ENCODE data around the gene TMEM256. TPM values are rescaled to one million over a fixed set of nuclear protein-coding genes. Genes with fewer than 3 reads are reported as not detected.

Gene TMEM256
- total RNA-seq, 2 experiments from 2014 or later = 73.2 to 77.0 TPM

DNA sequence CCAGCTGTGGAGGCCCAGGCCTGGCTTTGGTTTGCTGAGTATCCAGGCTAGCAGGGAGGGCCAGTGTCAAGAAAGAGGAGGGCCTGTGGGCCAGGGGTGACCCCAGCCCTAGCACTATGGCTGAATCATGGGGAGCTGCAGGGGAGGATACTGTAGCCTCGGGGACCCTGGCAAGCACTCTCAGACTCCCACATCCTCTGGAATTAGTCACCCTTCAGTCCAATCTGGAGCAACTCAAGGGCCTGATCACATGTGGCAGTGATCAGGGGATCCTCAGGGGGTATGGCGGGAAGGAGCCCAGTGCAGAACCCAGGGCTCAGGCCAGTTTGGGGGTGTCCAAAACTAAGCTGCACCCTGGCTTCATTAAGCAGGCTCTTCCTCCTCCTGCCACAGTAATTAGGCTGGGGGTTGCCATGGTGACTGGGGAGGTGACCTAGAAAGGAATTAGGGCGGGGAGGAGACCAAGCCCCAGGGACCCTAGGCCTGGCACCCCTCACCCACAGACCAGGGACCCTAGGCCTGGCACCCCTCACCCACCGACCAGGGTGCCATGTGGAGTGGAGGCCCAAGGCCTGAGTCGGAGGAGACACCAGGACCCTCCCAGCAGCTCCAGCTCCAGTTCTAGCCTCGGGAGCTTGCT is 9.6 kb upstream of the TMEM256 start:
- Mint-ChIP-seq H3K36me3 (ENCODE audit: low read depth) (no peaks in the 10 kb centered on the region), H3K4me1 (peaks cover 4% of the 10 kb centered on the region), H3K27ac (no peak overlapping the region), H3K9me3 (no peaks in the 10 kb centered on the region), H3K27me3 (peaks cover 5% of the 10 kb centered on the region), H3K4me3 (no peak overlapping the region)
- ChIA-PET CTCF (interaction anchor here (1.0 to 1.2 kb wide), 2 partner anchors 10 to 22 kb away, joined by 3 read pairs; partner anchors contain the start of genes TMEM102 and TMEM256), POLR2A (interaction anchor here (0.6 to 0.8 kb wide), 2 partner anchors 9 to 22 kb away, joined by 3 read pairs; partner anchors contain the start of gene TMEM256)
- DNase-seq = no peak

DNA sequence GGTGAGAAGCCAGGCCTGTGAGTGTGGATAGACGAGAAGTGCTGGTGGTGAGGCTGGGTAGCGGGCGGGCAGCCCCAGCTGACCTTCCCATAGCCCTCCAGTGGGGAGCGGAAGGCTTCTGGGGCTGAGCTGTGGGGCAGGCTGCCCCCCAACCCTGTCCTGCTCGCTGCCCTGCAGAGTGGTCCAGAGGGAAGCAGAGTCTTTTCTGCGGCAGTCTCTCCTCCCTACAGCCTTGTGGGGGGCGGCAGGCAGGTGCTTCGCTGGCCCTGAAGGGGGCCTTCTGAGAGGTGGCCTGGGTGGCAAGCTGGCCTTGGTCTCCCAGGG is 7.5 kb upstream of the TMEM256 start:
- H3K9me3 Mint-ChIP-seq = no peaks in the 10 kb centered on the region
- POLR2A ChIA-PET = interaction anchor here (1.1 kb wide), 1 partner anchor 13 kb away, joined by 3 read pairs; no protein-coding TSS in a partner anchor
- no peak overlapping the region for H3K27ac Mint-ChIP-seq
- H3K27me3 Mint-ChIP-seq = peaks cover 9% of the 10 kb centered on the region
- no peak overlapping the region for H3K4me3 Mint-ChIP-seq
- H3K4me1 Mint-ChIP-seq = peaks cover 9% of the 10 kb centered on the region
- CTCF ChIA-PET = no interaction called here
- H3K36me3 Mint-ChIP-seq (ENCODE audit: low read depth) = no peaks in the 10 kb centered on the region
- no peak for DNase-seq

DNA sequence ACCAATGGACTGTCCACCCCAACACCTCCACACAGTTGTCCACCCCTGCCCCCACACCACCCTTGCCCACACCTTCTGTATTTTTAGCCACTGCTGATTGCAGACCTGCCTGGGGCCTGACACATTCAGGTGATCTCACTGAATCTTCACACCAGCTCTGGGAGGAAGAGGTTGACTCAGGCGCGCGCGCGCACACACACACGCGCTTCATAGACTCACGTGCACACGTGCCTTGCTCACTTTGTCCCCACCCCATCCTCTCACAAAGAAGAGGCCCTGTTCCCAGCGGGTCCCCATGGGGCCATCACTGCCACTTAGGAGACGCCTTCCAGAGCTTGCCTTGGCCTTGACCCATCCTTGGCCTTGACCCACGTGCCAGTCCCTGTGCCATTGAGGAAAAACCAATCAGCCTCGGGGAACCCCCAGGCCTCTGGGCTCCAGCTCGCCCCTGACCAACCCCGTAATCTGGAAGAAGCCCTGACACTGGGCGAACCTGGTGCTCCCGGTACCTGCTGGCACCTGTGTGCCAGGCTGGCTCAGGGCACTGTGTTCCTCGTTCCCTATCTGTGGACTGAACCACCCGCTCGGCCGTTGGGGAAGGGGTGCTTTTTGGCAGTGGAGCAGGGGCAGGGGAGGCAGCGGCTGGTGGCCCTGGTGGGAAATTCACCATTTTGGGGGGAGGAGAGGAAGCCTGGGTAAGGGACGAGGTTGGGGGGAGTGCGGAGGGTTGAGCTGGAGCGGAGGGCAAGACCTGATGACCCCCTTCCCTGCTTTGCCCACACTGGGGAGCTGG is 6.9 kb upstream of the TMEM256 start:
- Mint-ChIP-seq H3K27me3 (peaks cover 14% of the 10 kb centered on the region), H3K4me3 (no peak overlapping the region), H3K9me3 (no peaks in the 10 kb centered on the region), H3K36me3 (ENCODE audit: low read depth) (no peaks in the 10 kb centered on the region), H3K27ac (no peak overlapping the region), H3K4me1 (peaks cover 10% of the 10 kb centered on the region)
- ChIA-PET POLR2A (interaction anchor here (1.1 kb wide), 1 partner anchor 13 kb away, joined by 3 read pairs; no protein-coding TSS in a partner anchor), CTCF (no interaction called here)
- DNase-seq = no peak

DNA sequence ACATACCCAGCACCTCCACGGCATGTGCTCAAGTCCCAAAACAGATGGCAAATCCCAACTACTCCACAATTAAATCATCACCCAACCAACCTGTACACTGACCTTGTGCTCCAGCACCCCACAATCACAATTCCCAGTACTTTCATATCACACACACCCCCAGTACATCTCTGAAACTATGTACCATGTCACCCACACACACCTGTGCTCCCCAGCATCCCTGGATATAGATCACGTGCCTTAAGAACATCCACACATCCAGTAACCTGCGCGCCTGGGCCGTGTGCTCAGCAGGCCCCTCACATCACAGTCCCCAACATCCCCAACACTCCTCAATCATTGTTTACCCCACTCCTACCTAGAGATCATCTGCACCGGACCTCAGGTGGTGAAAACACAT is 5.8 kb upstream of the TMEM256 start:
- ChIA-PET POLR2A (interaction anchor here (0.9 kb wide), 1 partner anchor 15 kb away, joined by 4 read pairs; the partner anchor contains the start of gene SPEM2), CTCF (no interaction called here)

DNA sequence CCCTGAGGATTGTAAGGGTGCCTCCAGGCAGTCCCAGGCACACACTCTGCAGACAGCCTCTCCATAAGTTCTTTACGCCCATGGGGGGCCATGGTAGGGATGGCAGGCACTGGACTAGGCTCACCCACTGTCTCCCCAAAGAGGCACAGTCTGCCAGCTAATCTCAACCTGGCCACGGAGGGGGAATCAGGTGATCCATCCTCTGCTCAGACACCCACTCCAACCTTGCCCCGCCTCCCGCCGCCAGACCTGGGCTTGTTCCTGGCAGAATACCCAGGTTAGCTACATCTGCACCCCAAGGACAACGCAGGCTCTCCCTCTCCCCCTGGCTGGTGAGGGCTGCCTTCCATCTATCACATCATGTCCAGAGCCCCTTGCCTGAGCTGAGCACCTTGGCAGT is 5.0 kb upstream of the TMEM256 start:
- DNase-seq = no peak
- no peaks in the 10 kb centered on the region for H3K36me3 Mint-ChIP-seq (ENCODE audit: low read depth)
- no peak overlapping the region for H3K4me3 Mint-ChIP-seq
- no peaks in the 10 kb centered on the region for H3K9me3 Mint-ChIP-seq
- H3K4me1 Mint-ChIP-seq = peaks cover 14% of the 10 kb centered on the region
- H3K27ac Mint-ChIP-seq = no peak overlapping the region
- peaks cover 19% of the 10 kb centered on the region for H3K27me3 Mint-ChIP-seq
- CTCF ChIA-PET = interaction anchor here (0.6 kb wide), 1 partner anchor 27 kb away, joined by 4 read pairs; no protein-coding TSS in a partner anchor
- POLR2A ChIA-PET = no interaction called here

More for the DNA sequence above, 5.8 kb upstream of the TMEM256 start:
- DNase-seq = no peak
- H3K9me3 Mint-ChIP-seq = no peaks in the 10 kb centered on the region
- peaks cover 14% of the 10 kb centered on the region for H3K4me1 Mint-ChIP-seq
- H3K4me3 Mint-ChIP-seq = no peak overlapping the region
- H3K36me3 Mint-ChIP-seq (ENCODE audit: low read depth) = no peaks in the 10 kb centered on the region
- peaks cover 19% of the 10 kb centered on the region for H3K27me3 Mint-ChIP-seq
- H3K27ac Mint-ChIP-seq = no peak overlapping the region

DNA sequence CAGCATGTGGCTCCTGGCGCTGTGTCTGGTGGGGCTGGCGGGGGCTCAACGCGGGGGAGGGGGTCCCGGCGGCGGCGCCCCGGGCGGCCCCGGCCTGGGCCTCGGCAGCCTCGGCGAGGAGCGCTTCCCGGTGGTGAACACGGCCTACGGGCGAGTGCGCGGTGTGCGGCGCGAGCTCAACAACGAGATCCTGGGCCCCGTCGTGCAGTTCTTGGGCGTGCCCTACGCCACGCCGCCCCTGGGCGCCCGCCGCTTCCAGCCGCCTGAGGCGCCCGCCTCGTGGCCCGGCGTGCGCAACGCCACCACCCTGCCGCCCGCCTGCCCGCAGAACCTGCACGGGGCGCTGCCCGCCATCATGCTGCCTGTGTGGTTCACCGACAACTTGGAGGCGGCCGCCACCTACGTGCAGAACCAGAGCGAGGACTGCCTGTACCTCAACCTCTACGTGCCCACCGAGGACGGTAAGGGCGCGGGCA is 4.4 kb upstream of the TMEM256 start:
- ChIA-PET POLR2A (no interaction called here), CTCF (interaction anchor here (0.6 to 1.7 kb wide), 2 partner anchors 26 to 28 kb away, joined by 4 read pairs; no protein-coding TSS in a partner anchor)
- Mint-ChIP-seq H3K27ac (no peak overlapping the region), H3K27me3 (peaks cover 19% of the 10 kb centered on the region), H3K4me3 (no peak overlapping the region), H3K9me3 (no peaks in the 10 kb centered on the region), H3K4me1 (peaks cover 15% of the 10 kb centered on the region), H3K36me3 (ENCODE audit: low read depth) (no peaks in the 10 kb centered on the region)
- peak; percentile 38 for DNase-seq

DNA sequence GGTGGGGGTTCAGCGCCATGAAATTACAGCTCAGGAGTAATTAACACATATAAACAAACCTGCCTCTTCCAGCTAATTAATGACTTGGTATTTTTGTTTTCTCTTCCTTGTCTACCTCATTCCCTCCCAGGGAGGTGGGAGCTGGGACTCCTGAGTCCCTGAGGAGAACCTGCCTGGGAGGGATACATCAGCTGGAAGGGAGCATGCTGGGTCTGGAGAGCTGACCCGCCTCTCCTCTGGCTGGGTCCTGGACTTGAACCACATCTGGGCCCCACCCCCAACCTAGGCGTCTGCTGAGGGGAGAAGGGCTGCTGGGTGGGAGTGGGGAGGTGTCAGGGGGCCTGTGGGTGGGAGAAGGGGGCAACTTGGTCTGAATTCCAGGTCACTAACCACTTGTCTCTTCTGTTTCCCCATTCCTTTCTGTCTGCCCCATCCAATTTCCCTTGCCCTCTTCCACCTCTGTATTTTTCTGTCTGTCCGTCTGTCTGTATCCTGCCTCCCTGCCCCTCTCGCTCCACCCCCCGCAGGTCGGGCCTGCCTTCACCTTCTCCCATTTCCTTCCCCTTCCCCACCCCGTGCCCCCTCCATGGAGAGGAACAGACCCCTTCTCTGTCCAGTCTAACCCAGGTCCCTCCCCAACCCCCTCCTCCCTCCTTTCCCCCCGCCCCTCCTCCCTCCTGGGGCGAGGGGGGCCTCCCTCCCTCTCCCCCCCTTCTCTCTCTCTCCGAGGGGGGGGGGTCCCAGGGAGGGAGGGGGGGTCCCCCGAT is 3.8 kb upstream of the TMEM256 start, which contains the start of gene NLGN2:
Gene NLGN2 (plus strand): TSS at position 361 of the 767 bp plus-strand sequence. CDS start 411 bp downstream, outside the sequence.
- CTCF ChIA-PET = interaction anchor here (1.7 kb wide), 1 partner anchor 29 kb away, joined by 4 read pairs; no protein-coding TSS in a partner anchor
- no peak for DNase-seq
- Mint-ChIP-seq H3K27me3 (peaks cover 19% of the 10 kb centered on the region), H3K4me3 (no peak within 1 kb of the TSS), H3K4me1 (peaks cover 21% of the 10 kb centered on the region), H3K9me3 (no peaks in the 10 kb centered on the region), H3K27ac (no peak within 1 kb of the TSS), H3K36me3 (ENCODE audit: low read depth) (no peaks in the 10 kb centered on the region)
- POLR2A ChIA-PET = no interaction called here

DNA sequence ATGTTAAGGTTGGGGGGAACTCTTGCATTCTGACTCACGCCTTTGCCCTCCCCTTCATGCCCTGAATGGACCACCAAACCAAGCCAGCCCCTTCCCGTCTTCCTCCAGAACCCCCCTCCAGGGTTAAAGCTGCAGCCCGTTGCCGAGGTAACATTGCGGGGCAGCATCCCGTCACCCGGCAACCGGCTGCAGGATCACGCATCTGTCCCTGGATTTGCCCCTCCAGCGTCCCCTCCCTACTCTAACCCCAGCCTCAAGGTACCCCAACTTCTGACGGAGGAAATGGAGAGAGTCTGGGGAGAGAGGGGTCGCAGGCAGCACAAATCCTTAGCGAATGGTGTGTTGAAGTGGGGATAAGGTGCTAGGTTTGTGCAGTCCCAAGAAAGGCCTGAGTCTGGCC is 3.2 kb upstream of the TMEM256 start:
- no peak for DNase-seq
- H3K4me1 Mint-ChIP-seq = peaks cover 21% of the 10 kb centered on the region
- no peaks in the 10 kb centered on the region for H3K9me3 Mint-ChIP-seq
- POLR2A ChIA-PET = no interaction called here
- H3K27ac Mint-ChIP-seq = no peak overlapping the region
- CTCF ChIA-PET = interaction anchor here (1.7 kb wide), 1 partner anchor 30 kb away, joined by 4 read pairs; no protein-coding TSS in a partner anchor
- H3K36me3 Mint-ChIP-seq (ENCODE audit: low read depth) = no peaks in the 10 kb centered on the region
- no peak overlapping the region for H3K4me3 Mint-ChIP-seq
- peaks cover 19% of the 10 kb centered on the region for H3K27me3 Mint-ChIP-seq

DNA sequence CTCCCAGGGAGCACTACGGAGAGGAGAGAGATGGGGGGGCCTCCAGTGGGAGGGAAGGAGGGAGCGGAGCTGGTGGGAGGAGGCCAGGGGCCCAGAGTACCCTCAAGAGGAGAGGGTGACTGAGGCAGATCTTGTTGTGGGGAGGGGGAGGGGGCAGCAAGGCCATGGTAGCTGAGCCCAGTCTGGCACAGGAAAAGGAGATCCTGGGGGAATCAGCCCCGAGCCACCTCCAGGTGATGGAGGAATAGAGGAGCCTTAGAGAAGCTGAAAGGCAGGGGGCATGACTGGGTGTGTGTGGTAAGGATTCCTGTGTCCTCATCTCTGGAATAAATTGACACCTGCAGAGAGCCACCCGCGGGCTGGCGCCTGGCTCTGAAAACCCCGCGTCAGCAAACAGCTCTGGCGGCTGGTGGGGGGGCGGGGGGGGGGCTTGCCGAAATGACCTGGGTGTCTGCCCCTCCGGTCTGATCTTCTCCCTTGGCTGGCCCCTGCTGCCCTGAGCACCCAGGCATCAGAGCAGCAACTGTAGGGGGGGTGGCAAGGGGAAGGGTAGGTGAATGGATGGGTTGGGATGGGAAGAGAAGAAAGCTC is 2.4 kb upstream of the TMEM256 start:
- H3K4me1 Mint-ChIP-seq = peaks cover 24% of the 10 kb centered on the region
- H3K27me3 Mint-ChIP-seq = peaks cover 19% of the 10 kb centered on the region
- peak overlapping the region; percentile 46 for H3K4me3 Mint-ChIP-seq
- POLR2A ChIA-PET = no interaction called here
- H3K36me3 Mint-ChIP-seq (ENCODE audit: low read depth) = peaks cover 4% of the 10 kb centered on the region
- no peak for DNase-seq
- H3K27ac Mint-ChIP-seq = no peak overlapping the region
- CTCF ChIA-PET = interaction anchor here (1.7 kb wide), 1 partner anchor 30 kb away, joined by 4 read pairs; no protein-coding TSS in a partner anchor
- no peaks in the 10 kb centered on the region for H3K9me3 Mint-ChIP-seq

DNA sequence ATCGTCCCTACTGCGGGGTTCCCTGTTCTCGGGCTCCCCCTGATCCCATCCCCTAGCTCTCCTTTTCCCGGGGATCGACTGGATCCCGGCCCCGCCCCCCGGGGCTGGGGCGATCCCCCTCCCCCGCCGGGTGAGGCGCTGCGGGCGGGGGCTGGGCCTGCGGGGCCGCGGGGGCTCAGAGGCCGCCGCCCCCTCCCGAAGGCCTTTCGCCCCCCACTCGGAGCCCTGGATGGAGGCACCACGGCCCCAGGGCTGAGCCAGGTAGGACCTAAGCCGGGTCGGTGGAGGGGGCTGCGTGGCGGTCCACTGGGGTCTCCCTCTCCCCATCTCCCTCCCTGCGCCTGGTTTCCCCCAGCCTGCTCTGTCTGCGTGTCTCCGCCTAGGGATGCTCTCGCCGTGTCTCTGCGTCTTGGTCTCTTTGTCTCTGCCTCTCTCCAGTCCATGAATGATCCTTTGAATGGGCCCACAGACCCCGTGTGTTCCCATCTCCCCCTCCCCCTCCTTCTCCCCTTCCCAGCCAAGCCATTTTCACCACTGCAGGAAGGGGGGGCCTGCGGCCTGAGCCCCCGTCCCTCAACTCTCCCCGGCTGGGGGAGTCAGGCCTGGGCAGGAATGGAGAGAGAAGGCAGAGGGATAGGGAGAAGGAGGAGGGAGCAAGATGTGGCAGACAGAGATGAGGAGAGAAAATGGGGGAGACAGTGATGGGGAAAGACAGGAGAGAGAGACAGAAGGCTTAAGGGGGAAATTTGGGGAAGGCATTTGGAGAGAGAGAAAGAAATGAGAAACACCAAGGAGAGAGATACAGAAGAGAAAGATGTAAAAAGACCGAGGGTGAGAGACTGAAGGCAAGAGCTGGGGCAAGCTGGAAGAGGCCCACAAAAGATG is 1.7 kb upstream of the TMEM256 start:
- Mint-ChIP-seq H3K4me1 (peaks cover 24% of the 10 kb centered on the region), H3K36me3 (ENCODE audit: low read depth) (peaks cover 4% of the 10 kb centered on the region), H3K9me3 (no peaks in the 10 kb centered on the region), H3K4me3 (peak overlapping the region; percentile 75), H3K27me3 (peaks cover 19% of the 10 kb centered on the region), H3K27ac (no peak overlapping the region)
- POLR2A ChIA-PET = interaction anchor here (1.3 to 2.9 kb wide), 3 partner anchors 69 to 178 kb away, joined by 3 to 10 read pairs (median 6); partner anchors contain the start of genes ACAP1, MPDU1 and POLR2A
- CTCF ChIA-PET = no interaction called here
- DNase-seq = no peak

DNA sequence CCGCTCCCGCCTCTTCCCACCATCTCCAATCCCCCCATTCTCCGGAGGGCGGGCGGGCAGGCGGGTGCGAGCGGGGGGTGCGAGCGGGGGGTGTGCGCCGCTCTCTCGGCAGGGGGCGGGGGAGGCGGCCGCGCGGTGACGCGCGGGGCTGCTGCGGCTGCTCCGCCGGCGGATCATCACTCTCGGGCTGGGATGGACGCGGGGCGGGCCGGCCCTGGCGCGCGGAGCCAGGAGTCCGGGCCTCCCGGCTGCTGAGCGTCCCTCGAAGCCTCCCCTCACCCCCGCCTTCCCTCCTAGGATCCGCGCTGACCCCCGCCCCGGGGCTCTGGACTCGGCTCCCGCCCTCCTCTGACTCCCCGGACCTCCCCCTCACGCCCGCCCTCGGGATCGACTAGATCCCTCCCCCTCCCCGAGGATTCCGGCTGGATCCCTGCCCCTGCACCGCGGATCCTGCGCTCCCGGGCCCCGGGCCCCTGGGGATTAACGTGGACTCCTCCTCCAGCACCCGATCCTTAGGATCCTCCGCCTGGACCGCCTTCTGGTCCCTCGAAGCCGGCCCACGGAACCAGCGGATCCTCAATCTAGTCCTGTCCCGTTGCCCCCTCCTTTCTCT is 946 bp upstream of the TMEM256 start:
- Mint-ChIP-seq H3K27ac (peak overlapping the region; percentile 91), H3K4me1 (peaks cover 25% of the 10 kb centered on the region), H3K36me3 (ENCODE audit: low read depth) (peaks cover 4% of the 10 kb centered on the region), H3K9me3 (no peaks in the 10 kb centered on the region), H3K4me3 (peak overlapping the region; percentile 95), H3K27me3 (peaks cover 19% of the 10 kb centered on the region)
- CTCF ChIA-PET = interaction anchor here (0.8 to 3.4 kb wide), 4 partner anchors 16 to 184 kb away, joined by 3 to 18 read pairs (median 5); partner anchors contain the start of gene TMEM102
- no peak for DNase-seq
- POLR2A ChIA-PET = interaction anchor here (0.8 to 3.0 kb wide), 14 partner anchors 9 to 282 kb away, joined by 3 to 24 read pairs (median 6); partner anchors contain the start of genes ACAP1, MPDU1, PLSCR3 and POLR2A
